Trophoblast cell (in vitro differentiated cells and primary cell): ENCODE data around the gene ZNF562.

Experiments
- DNase-seq, 2 donors: peaks; one replicate each; pipeline ENCODE4 v3.0.0-alpha.2; 2016
- H2AFZ ChIP-seq: 2 replicates; pipeline ENCODE4 v1.6.1; 2013; ENCODE audit warnings: low read length, moderate library complexity, mild to moderate bottlenecking; ENCODE audit not compliant: insufficient read depth, poor library complexity
- H2AK5ac ChIP-seq: 2 replicates; pipeline ENCODE4 v1.6.1; 2013; ENCODE audit warnings: mild to moderate bottlenecking, low read length
- H2BK120ac ChIP-seq: 2 replicates; pipeline ENCODE4 v1.6.1; 2013; ENCODE audit warnings: low read length, mild to moderate bottlenecking, moderate library complexity; ENCODE audit not compliant: insufficient read depth, poor library complexity
- H2BK12ac ChIP-seq: 2 replicates; pipeline ENCODE4 v1.6.1; 2013; ENCODE audit warnings: mild to moderate bottlenecking, low read length, moderate library complexity
- H2BK5ac ChIP-seq: 2 replicates; pipeline ENCODE4 v1.6.1; 2013; ENCODE audit warnings: low read length, low read depth, moderate library complexity, mild to moderate bottlenecking; ENCODE audit not compliant: poor library complexity
- H3K14ac ChIP-seq: 2 replicates; pipeline ENCODE4 v1.6.1; 2013; ENCODE audit warnings: mild to moderate bottlenecking, low read length
- H3K18ac ChIP-seq: 2 replicates; pipeline ENCODE4 v1.6.1; 2013; ENCODE audit warnings: mild to moderate bottlenecking, low read length
- H3K23ac ChIP-seq: 2 replicates; pipeline ENCODE4 v1.6.1; 2013; ENCODE audit warnings: low read length
- H3K27ac ChIP-seq: 2 replicates; pipeline ENCODE4 v1.5.1; 2013; ENCODE audit warnings: low read depth, mild to moderate bottlenecking, inconsistent platforms, low read length, moderate library complexity
- H3K27me3 ChIP-seq: 2 replicates; pipeline ENCODE4 v1.6.1; 2013; ENCODE audit warnings: inconsistent platforms, mild to moderate bottlenecking, low read length, moderate library complexity; ENCODE audit not compliant: insufficient read depth
- H3K36me3 ChIP-seq, 2 experiments: 1 replicate in 1 of 2; 2 replicates in 1 of 2; pipeline ENCODE4 v1.6.1; 2013; ENCODE audit warnings: low read length in 2 of 2, mild to moderate bottlenecking in 2 of 2, moderate library complexity in 1 of 2; ENCODE audit not compliant: insufficient read depth in 2 of 2, control insufficient read depth in 1 of 2
- H3K4ac ChIP-seq: 2 replicates; pipeline ENCODE4 v1.6.1; 2013; ENCODE audit warnings: low read depth, mild to moderate bottlenecking, low read length, moderate library complexity
- H3K4me1 ChIP-seq, 2 experiments: 1 replicate in 1 of 2; 2 replicates in 1 of 2; pipeline ENCODE4 v1.6.1; 2013; ENCODE audit warnings: low read length in 2 of 2, mild to moderate bottlenecking in 2 of 2, moderate library complexity in 1 of 2; ENCODE audit not compliant: insufficient read depth in 2 of 2, control insufficient read depth in 1 of 2
- H3K4me2 ChIP-seq: 2 replicates; pipeline ENCODE4 v1.6.1; 2013; ENCODE audit warnings: inconsistent platforms, mild to moderate bottlenecking, low read length, moderate library complexity
- H3K4me3 ChIP-seq: 2 replicates; pipeline ENCODE4 v1.5.1; 2013; ENCODE audit warnings: mild to moderate bottlenecking, low read depth, low read length, inconsistent platforms
- H3K79me1 ChIP-seq: one replicate; pipeline ENCODE4 v1.6.1; 2013; ENCODE audit warnings: low read length
- H3K79me2 ChIP-seq: 2 replicates; pipeline ENCODE4 v1.6.1; 2013; ENCODE audit warnings: low read length, mild to moderate bottlenecking; ENCODE audit not compliant: control insufficient read depth, insufficient read depth, poor library complexity
- H3K9ac ChIP-seq: 2 replicates; pipeline ENCODE4 v1.6.1; 2013; ENCODE audit warnings: mild to moderate bottlenecking, low read length
- H3K9me3 ChIP-seq: 2 replicates; pipeline ENCODE4 v1.6.1; 2013; ENCODE audit warnings: low read depth, mild to moderate bottlenecking, control low read depth, inconsistent platforms, low read length; ENCODE audit not compliant: insufficient read depth
- H4K12ac ChIP-seq: 2 replicates; pipeline ENCODE4 v1.6.1; 2013; ENCODE audit warnings: low read depth, mild to moderate bottlenecking, low read length, moderate library complexity
- H4K8ac ChIP-seq: 2 replicates; pipeline ENCODE4 v1.6.1; 2013; ENCODE audit warnings: low read depth, mild to moderate bottlenecking, low read length, moderate library complexity
- H4K91ac ChIP-seq: one replicate; pipeline ENCODE4 v1.6.1; 2013; ENCODE audit warnings: low read depth, mild to moderate bottlenecking, low read length, moderate library complexity
- WGBS: extraction: QIAGEN DNeasy Blood & Tissue Kit; methylation state at CpG from one replicate; pipeline ENCODE4 v1.1.7; 2013; ENCODE audit warnings: missing lambda C conversion rate; ENCODE audit not compliant: insufficient read length, insufficient coverage; ENCODE audit errors: extremely low coverage; 5-methylcytosine and 5-hydroxymethylcytosine counted together

ZNF562 gene

GRCh38 chr19:9608912-9609311 lies 66.0 kb downstream of the ZNF562 start:
- Histone ChIP-seq H3K9ac (no peak overlapping the region), H2BK12ac (no peak overlapping the region)

DNA sequence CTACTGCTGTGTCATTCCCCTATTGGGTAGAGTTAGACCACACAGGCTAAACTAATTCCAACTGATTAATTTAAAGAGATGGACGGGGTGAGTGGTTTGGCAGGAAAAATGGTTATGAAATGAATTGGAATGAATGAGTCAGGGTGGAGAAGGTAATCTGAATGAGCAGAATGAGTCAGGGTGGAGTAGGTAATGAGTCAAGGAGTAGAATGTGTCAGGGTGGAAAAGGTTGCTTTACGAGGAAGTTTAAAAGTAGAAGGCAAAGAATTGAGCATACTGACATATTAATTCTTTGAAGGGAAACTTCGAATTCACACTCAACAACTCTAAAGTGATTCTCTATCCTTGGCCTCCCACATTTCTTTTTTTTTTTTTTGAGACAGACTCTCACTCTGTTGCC lies 77.9 kb downstream of the ZNF562 start:
- H3K23ac ChIP-seq, result no peak overlapping the region
- no peak overlapping the region for H3K4me3 ChIP-seq
- H3K36me3 ChIP-seq, result no peaks in the 10 kb centered on the region
- no peak overlapping the region for H3K27ac ChIP-seq
- H3K9ac ChIP-seq, result no peak overlapping the region
- no peak overlapping the region for H3K18ac ChIP-seq
- no peak overlapping the region for H3K4ac ChIP-seq
- no peaks in the 10 kb centered on the region for H3K79me1 ChIP-seq
- no peak overlapping the region for H2BK12ac ChIP-seq
- no peak overlapping the region for H2AFZ ChIP-seq
- H4K12ac ChIP-seq, result no peak overlapping the region
- no peak overlapping the region for H3K4me2 ChIP-seq
- no peak overlapping the region for H2AK5ac ChIP-seq
- 100% methylated on average over 1 of the region's 3 CpGs for WGBS
- no peak overlapping the region for H2BK5ac ChIP-seq
- H2BK120ac ChIP-seq, result no peak overlapping the region
- no peaks in the 10 kb centered on the region for H3K79me2 ChIP-seq
- H3K4me1 ChIP-seq, result no peaks in the 10 kb centered on the region
- peaks cover 8% of the 10 kb centered on the region for H3K9me3 ChIP-seq
- H3K27me3 ChIP-seq, result no peaks in the 10 kb centered on the region
- H4K91ac ChIP-seq, result no peak overlapping the region
- H4K8ac ChIP-seq, result no peak overlapping the region
- DNase-seq, result peak; percentile 24 to 86
- H3K14ac ChIP-seq, result no peak overlapping the region

More at GRCh38 chr19:9608912-9609311, 66.0 kb downstream of the ZNF562 start:
- no peak overlapping the region for H3K14ac ChIP-seq
- no peak overlapping the region for H3K18ac ChIP-seq
- no peak overlapping the region for H3K4me3 ChIP-seq
- H3K79me1 ChIP-seq, result no peaks in the 10 kb centered on the region
- no peak overlapping the region for H3K4ac ChIP-seq
- peaks cover 31 to 43% of the 10 kb centered on the region in 2 experiments for H3K36me3 ChIP-seq
- no peak overlapping the region for H3K23ac ChIP-seq
- H2BK5ac ChIP-seq, result no peak overlapping the region
- no CpG with 5 or more reads among the region's 5 CpGs for WGBS
- no peak overlapping the region for H4K8ac ChIP-seq
- H3K79me2 ChIP-seq, result no peaks in the 10 kb centered on the region
- H3K4me1 ChIP-seq, result no peaks in the 10 kb centered on the region
- no peak overlapping the region for H2BK120ac ChIP-seq
- H4K12ac ChIP-seq, result no peak overlapping the region
- no peak overlapping the region for H2AK5ac ChIP-seq
- H3K27me3 ChIP-seq, result no peaks in the 10 kb centered on the region
- no peak overlapping the region for H3K4me2 ChIP-seq
- H2AFZ ChIP-seq, result no peak overlapping the region
- peak; percentile 27 to 29 for DNase-seq
- H4K91ac ChIP-seq, result no peak overlapping the region
- no peak overlapping the region for H3K27ac ChIP-seq
- peaks cover 7% of the 10 kb centered on the region for H3K9me3 ChIP-seq
